Superior temporal gyrus (tissue), 1 donor: ENCODE results near the gene URB1.

Source experiments
- DNase-seq: peaks from one replicate; pipeline ENCODE4 v3.0.0-alpha.2; 2016; ENCODE audit errors: extremely low spot score

Gene URB1

GRCh38 chr21:32340863-32341848 lies 51.7 kb downstream of the URB1 start:
- DNase-seq: peak; percentile 52

DNA sequence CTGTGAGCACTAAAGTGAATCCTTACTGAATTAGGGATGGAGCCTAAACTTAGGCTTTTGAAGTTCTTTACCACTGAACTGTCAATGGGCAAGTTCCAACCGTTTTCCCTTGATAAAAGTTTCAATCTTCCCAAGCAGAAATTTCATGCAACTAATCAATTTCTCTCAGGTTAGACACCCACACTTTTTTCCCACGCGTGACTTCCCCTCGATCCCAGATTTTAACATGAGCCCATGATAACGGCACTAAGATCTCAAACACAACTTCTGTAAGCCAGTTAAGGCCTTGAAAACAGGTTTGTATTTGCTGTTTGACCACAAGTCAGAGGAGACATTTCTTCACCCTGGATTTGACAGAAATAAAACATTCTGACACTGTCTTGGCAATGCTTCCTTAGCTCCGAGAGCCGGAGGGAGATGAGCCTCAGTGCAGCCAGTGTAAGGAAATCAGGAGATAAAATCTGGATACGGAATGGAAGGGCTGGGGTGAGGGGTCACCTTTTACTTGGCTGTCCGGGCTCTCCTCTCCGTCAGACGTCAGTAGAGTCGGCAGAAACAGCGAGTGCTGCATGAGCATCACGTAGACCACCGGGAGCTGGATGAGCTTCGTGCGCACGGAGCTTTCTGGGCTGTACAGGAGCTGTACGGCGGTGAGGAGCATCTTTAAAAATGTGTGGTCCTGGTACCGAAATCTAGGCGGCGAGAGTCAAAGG lies 54.4 kb downstream of the URB1 start:
- no peak for DNase-seq

DNA sequence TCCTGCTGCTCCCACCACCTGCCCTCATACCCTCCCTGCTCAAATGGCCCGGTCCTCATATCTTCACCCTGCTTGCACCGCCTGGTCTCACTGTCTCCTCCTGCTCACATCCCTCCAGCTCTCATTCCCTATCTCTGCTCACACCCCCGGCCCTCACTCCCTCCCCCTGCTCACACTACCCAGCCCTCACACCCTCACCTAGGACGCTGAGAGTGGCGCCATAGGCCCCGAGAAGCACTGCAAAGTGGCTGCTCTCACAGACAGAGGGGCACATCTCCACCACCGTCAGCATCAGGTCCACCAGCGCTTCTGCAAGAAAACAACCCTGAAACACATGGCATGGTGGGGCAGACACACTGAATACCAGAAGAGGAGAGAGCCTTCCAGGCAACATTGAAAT lies 55.6 kb downstream of the URB1 start:
- no peak for DNase-seq

- peak; percentile 64 for DNase-seq
These were observed 56.1 kb downstream of the URB1 start for GRCh38 chr21:32336711-32337110.

- peak; percentile 93 for DNase-seq
These were observed 56.9 kb downstream of the URB1 start for GRCh38 chr21:32335601-32336575.

- peak; percentile 79 for DNase-seq
These were observed 57.8 kb downstream of the URB1 start for GRCh38 chr21:32334980-32335531.

GRCh38 chr21:32333953-32334673 lies 58.7 kb downstream of the URB1 start:
- DNase-seq: no peak

GRCh38 chr21:32332463-32332951 lies 60.3 kb downstream of the URB1 start:
- no peak for DNase-seq

- DNase-seq: peak; percentile 72
These were observed 61.1 kb downstream of the URB1 start for GRCh38 chr21:32331444-32332305.

- DNase-seq: peak; percentile 79
These were observed 62.0 kb downstream of the URB1 start for GRCh38 chr21:32330784-32331311.

GRCh38 chr21:32329776-32330175 lies 63.0 kb downstream of the URB1 start:
- DNase-seq: no peak

DNA sequence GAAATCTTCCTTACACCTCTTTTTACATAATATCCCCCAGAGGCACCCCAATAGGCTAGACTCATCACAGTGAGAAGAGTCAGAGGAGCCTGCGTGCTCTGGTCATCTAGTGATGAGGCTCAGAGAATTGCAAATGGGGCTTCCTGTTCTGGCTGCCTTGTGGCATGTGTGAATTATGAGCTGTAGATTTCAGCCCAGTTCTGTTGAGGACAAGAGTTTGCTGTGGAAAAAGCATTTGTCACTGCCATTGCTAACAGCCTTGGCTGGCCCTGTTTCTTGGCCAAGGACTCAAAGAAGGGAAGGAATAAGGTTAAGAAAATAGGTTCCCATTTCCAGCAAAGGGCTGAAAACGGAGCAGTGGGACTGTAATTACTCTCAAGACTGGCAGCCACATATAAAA lies 63.5 kb downstream of the URB1 start:
- no peak for DNase-seq

GRCh38 chr21:32328595-32328994 lies 64.2 kb downstream of the URB1 start:
- DNase-seq: peak; percentile 57

GRCh38 chr21:32325706-32326105 lies 67.1 kb downstream of the URB1 start:
- peak; percentile 68 for DNase-seq

DNA sequence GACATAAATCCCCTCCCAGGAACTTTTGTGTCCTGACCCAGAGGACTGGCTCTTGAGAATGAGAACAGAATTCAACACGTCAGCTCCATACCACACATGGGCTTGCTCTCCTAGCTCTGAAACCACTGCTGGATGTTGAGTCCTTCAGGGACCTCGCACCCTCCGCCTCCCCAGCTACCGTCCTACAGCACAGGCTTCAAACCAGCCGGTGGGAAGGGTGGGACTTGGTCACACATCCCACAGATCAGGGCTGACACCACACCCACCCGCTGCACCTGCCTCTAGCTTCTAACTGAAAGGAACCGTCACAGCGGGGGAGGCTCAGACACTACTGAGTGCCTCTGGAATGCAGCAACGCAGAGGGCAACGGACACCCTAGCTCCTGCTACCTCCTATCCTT lies 70.1 kb downstream of the URB1 start:
- no peak for DNase-seq

- DNase-seq: no peak
These were observed 70.7 kb downstream of the URB1 start for GRCh38 chr21:32322103-32322502.

GRCh38 chr21:32321480-32321879 lies 71.3 kb downstream of the URB1 start:
- DNase-seq: no peak

DNA sequence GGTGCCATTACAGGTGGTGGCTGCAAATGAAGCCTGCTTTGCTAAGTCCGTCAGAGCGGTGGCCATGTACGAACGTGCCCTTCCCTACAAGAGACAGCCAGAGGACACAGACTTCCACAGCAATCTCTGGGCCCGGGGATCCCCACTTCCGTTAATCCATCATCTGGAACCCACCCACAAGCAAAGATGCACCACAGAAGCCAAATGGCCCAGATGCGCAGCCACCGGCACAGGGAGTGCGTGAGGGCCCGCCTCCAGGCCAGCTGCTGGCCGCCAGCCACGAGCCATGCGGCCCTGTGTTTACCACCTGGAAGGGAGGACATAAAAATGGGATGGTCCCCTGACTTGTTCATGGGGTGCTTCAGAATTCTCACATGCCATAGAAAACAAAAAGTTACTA lies 72.1 kb downstream of the URB1 start:
- no peak for DNase-seq

GRCh38 chr21:32320059-32320458 lies 72.8 kb downstream of the URB1 start:
- no peak for DNase-seq
